ENCODE data around the gene HSPA12B.

GRCh38 chr20:3728354-3728753, 4.1 kb upstream of the HSPA12B start:
- TF ChIP-seq POLR2A (IDR thresholded peaks at IDR 0.05) (no peak), CTCF (IDR thresholded peaks at IDR 0.05) (no peak), EP300 (IDR thresholded peaks at IDR 0.05) (no peak)
